Small intestine (tissue), 7 donors: ENCODE measurements around the gene SOSTDC1. TPM values are rescaled to one million over a fixed set of nuclear protein-coding genes. Genes with fewer than 3 reads are reported as not detected.
A peak's percentile ranks its signal among the peaks of the same experiment; 100 is the strongest.

Experiments
- DNase-seq, 2 donors: peaks; one replicate each; pipeline versions ENCODE4 v3.0.0 to v3.0.0-alpha.2; 2013
- FAIRE-seq: peaks from 2 replicates; lab custom pipeline; 2012; peaks lifted over from hg19 to GRCh38; lab: Jason Lieb, UNC
- H3K27ac ChIP-seq, 3 donors: one replicate each; pipeline ENCODE4 v1.5.1; 2013; ENCODE audit warnings: low read length in 2 of 3, mild to moderate bottlenecking in 2 of 3, control low read depth in 1 of 3, inconsistent platforms in 1 of 3, low read depth in 1 of 3, moderate library complexity in 1 of 3
- H3K27me3 ChIP-seq, 3 donors: one replicate each; pipeline ENCODE4 v1.6.1; 2013; ENCODE audit warnings: low read length in 3 of 3, inconsistent platforms in 1 of 3; ENCODE audit not compliant: control insufficient read depth in 3 of 3, insufficient read depth in 3 of 3
- H3K36me3 ChIP-seq, 3 donors: one replicate each; pipeline ENCODE4 v1.6.1; 2013; ENCODE audit warnings: low read length in 3 of 3, inconsistent platforms in 1 of 3, low read depth in 1 of 3, mild to moderate bottlenecking in 1 of 3, moderate library complexity in 1 of 3; ENCODE audit not compliant: control insufficient read depth in 3 of 3, insufficient read depth in 2 of 3
- H3K4me1 ChIP-seq, 3 donors: one replicate each; pipeline ENCODE4 v1.6.1; 2013; ENCODE audit warnings: low read length in 2 of 3, inconsistent platforms in 1 of 3, low read depth in 1 of 3, mild to moderate bottlenecking in 1 of 3, moderate library complexity in 1 of 3; ENCODE audit not compliant: control insufficient read depth in 3 of 3, insufficient read depth in 2 of 3
- H3K4me3 ChIP-seq, 3 donors: one replicate each; pipeline ENCODE4 v1.5.1; 2013; ENCODE audit warnings: low read length in 3 of 3, control low read depth in 1 of 3, inconsistent platforms in 1 of 3, low read depth in 1 of 3, mild to moderate bottlenecking in 1 of 3, moderate library complexity in 1 of 3
- H3K9me3 ChIP-seq, 2 donors: one replicate each; pipeline ENCODE4 v1.6.1; 2013; ENCODE audit warnings: low read depth in 1 of 2, low read length in 1 of 2; ENCODE audit not compliant: control insufficient read depth in 2 of 2, insufficient read depth in 1 of 2
- WGBS, 3 donors: extraction: QIAGEN DNeasy Blood & Tissue Kit; methylation state at CpG; one replicate each; pipeline ENCODE4 v1.1.7; 2013; 5-methylcytosine and 5-hydroxymethylcytosine counted together
- polyA plus RNA-seq, 4 donors: library from polyadenylated mRNA; stranded (reverse) in 3 of 4; unstranded in 1 of 4; fragments of 200-250 nt in 3 of 4; fragments of 120-200 nt in 1 of 4; gene quantifications; one replicate each; pipeline versions ENCODE4 v1.2.1 to v1.2.3, GENCODE V29; 2013
- donor health status: healthy with polysubstance abuse.
- donor health status: control.
- donor health status: control.
- donor health status: Bipolar disorder and iron deficiency.
- donor health status: healthy.

The SOSTDC1 gene
- polyA plus RNA-seq, 4 donors = 0.22 to 9.8 (median 0.73) TPM

DNA sequence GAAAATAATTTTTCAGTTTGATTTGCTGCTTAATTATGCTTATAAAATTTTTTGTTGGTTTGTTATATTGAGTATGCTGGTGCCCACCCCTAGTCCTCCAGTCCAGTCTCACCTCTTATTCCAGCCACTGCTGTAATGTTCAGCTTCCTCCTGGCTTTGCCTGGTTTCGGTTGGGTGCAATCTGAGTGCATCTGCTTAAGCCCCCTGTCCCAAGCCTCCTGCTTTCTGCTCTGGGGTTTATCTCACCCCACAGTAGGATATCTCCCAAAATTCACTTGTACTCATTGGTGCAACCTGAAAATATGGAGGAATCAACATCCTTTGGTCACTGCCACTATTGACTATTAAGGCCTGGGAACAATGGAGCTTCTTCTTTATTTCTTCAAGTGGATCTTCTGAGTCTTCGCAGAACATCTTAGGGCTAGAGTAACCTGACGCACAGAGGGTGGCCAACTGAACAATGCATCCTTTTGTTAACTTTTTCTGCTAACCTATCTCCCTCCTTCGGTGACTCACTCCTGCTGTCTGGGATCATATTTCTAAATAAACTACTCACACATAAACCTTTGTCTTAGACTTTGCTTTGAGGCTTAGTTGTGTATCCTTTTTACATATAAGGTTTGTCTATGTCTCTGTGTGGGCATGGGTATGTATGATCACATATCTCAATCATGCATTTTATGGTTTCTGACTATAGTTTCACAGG, 19.1 kb upstream of the SOSTDC1 start:
- DNase-seq (peak in 1 of 2 donors; percentile 60), FAIRE-seq (no peak)
- Histone ChIP-seq H3K4me3 (no peak overlapping the region), H3K36me3 (no peaks in the 10 kb centered on the region), H3K9me3 (no peaks in the 10 kb centered on the region), H3K4me1 (no peaks in the 10 kb centered on the region), H3K27me3 (no peaks in the 10 kb centered on the region), H3K27ac (no peak overlapping the region)
- WGBS, 3 donors = 40 to 60% (median 52%) methylated on average over 4 of the region's 4 CpGs

DNA sequence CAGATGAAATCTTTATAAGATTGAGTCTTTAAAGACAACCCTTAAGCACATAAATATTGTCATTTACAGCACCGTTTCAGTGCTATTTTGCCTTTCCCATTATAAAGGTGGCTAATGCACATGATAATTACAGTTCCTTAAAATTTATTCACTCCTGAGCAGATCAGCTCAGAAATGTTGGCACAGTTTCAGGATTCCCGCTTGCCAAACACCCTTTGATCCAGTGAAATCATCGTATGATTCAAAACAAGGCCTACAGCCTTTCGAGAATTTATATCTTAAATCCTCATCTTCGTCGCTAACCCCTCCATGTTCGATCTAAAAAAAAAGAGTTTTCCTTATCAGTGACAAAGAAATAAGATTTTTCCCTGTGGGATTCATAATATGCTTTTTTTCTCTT, 14.1 kb upstream of the SOSTDC1 start:
- FAIRE-seq = no peak
- peak in 1 of 2 donors; percentile 40 for DNase-seq

DNA sequence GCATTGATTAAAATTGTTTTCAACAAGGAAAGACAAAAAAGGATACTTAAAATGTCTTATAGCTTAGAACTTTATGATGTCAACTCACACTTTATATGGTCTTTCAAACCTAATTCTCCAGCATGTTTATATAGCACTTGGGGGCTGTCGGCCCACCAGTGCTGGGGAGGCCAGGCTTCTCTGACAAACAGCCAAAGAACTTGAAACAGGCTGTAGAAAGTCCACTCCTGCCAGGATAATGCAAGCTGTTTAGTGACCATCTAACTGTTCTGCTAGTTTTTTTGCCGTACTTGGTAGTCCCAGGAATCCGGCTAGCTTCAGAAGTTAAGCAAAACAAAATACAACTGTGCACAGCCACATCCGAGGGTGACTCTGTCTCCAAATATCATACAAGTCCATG, 13.6 kb upstream of the SOSTDC1 start:
- Histone ChIP-seq H3K36me3 (no peaks in the 10 kb centered on the region), H3K9me3 (no peaks in the 10 kb centered on the region), H3K27ac (no peak overlapping the region), H3K27me3 (no peaks in the 10 kb centered on the region), H3K4me1 (no peaks in the 10 kb centered on the region), H3K4me3 (no peak overlapping the region)
- FAIRE-seq (no peak), DNase-seq (no peak)
- WGBS, 3 donors = 46 to 65% (median 59%) methylated on average over 4 of the region's 4 CpGs

More for the DNA sequence above, 14.1 kb upstream of the SOSTDC1 start:
- no peaks in the 10 kb centered on the region for H3K9me3 ChIP-seq
- no peaks in the 10 kb centered on the region for H3K4me1 ChIP-seq
- H3K4me3 ChIP-seq = no peak overlapping the region
- no peaks in the 10 kb centered on the region for H3K27me3 ChIP-seq
- H3K27ac ChIP-seq = no peak overlapping the region
- H3K36me3 ChIP-seq = no peaks in the 10 kb centered on the region
- 24 to 51% (median 36%) methylated on average over 7 of the region's 7 CpGs for WGBS, 3 donors

DNA sequence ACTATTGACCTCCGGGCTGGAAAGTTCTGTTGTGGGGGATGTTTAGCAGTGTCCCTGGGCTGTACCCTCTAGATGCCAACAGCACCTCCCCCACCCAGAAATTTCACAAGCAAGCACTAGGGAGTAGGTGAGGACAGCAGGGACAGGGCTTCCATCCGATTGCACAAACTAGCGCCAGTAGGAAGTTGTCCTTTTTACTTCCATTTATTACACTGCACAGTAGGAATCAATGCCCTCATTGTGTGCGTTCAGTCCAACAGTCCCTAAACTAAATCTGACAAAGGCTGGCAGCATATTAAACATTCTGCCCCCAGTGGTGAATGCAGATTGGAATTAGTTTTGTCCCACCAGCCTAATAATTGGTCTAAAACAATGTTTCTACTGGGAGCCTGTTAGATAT, 6.4 kb upstream of the SOSTDC1 start:
- peaks cover 0 to 1% (median 0%) of the 10 kb centered on the region in 3 donors for H3K27me3 ChIP-seq
- no peak for FAIRE-seq
- no peaks in the 10 kb centered on the region for H3K9me3 ChIP-seq
- H3K27ac ChIP-seq = no peak overlapping the region
- H3K36me3 ChIP-seq = no peaks in the 10 kb centered on the region
- DNase-seq = no peak
- no peak overlapping the region for H3K4me3 ChIP-seq
- no peaks in the 10 kb centered on the region for H3K4me1 ChIP-seq
- 44 to 71% (median 50%) methylated on average over 4 of the region's 4 CpGs for WGBS, 3 donors

DNA sequence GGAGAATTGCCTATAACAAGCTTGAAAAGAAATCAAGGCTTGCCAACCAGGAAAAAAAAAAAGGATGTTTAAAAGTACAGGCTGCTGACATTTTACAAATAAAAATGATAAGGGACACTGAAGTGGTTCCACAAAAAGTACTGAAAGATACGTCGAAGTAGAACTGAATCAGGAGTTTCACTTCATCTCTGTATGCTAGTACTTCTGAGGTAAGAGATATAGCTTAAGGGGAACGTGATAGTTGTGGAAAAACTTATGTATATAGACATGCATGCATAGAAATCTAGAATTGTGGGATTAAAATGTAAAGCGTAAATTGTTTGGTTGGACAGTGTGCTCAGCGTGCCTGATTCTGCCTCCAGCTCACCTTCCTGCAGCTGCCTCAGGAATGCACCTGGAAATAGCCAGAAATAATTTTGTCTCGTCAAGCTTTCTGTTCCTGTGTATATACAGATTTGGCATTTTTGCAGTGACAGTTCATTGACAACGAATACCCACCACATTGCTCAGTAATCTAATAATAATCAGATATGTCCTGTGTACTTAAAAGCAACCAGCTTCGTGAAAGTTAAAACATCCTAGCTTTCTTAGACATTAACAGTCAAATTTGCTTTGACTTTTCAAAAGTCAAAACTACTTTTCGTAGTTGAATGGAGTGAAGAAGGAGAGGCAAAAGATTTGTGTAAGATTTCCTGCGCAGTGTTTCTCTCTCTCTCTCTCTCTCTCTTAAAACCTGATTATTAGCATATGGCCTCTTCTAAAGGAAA, 1.4 kb downstream of the SOSTDC1 start:
- DNase-seq = peak in 1 of 2 donors; percentile 37
- H3K36me3 ChIP-seq = no peaks in the 10 kb centered on the region
- H3K9me3 ChIP-seq = no peaks in the 10 kb centered on the region
- no peaks in the 10 kb centered on the region for H3K27me3 ChIP-seq
- no peak overlapping the region for H3K27ac ChIP-seq
- 45 to 61% (median 48%) methylated on average over 10 of the region's 10 CpGs for WGBS, 3 donors
- H3K4me3 ChIP-seq = peak overlapping the region in 1 of 3 donors; percentile 31
- H3K4me1 ChIP-seq = no peaks in the 10 kb centered on the region
- no peak for FAIRE-seq

DNA sequence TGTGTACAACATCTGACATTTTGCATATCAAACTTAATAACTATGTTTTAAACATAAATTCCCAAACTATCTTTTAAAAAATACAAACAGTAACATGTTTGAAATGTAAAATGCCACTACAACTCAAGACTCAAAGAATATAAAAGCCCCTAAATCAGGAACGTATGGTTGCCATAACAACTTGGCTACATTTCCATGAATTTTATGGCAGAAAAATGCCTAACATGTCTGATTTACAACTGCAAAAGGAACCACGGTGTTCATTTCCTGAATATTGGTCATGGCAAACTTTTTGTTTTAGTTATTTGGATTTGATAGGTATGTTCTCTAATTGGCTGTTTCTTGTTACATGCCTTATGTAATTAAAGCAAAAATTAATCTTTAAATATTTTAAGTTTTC, 2.0 kb downstream of the SOSTDC1 start:
- FAIRE-seq (no peak), DNase-seq (peak in 1 of 2 donors; percentile 9)
- Histone ChIP-seq H3K4me1 (no peaks in the 10 kb centered on the region), H3K27ac (no peak overlapping the region), H3K36me3 (no peaks in the 10 kb centered on the region), H3K27me3 (no peaks in the 10 kb centered on the region), H3K9me3 (no peaks in the 10 kb centered on the region), H3K4me3 (peak overlapping the region in 1 of 3 donors; percentile 31)
- WGBS, 3 donors = 29 to 56% (median 45%) methylated on average over 2 of the region's 2 CpGs

DNA sequence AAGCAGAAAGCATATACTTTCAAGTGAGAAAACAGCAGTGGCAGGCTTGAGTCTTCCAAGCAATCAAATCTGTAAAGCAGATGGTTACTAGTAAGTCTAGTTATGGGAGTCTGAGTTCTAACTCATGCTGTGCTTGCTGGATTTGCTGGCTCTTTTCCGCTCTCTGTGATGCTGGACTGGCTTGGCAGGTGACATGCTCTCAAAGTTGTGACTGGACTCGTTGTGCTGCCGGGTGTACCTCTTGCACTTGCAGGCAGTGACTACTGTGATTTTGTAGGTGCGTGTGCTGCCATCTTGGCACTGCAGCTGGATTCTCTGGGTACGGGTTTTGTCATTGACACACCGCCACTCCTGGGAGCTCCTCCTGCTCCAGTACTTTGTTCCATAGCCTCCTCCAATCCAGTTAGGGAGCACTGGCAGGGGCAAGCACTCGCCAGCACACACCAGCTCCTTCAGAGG, 3.1 kb downstream of the SOSTDC1 start:
- FAIRE-seq = no peak

DNA sequence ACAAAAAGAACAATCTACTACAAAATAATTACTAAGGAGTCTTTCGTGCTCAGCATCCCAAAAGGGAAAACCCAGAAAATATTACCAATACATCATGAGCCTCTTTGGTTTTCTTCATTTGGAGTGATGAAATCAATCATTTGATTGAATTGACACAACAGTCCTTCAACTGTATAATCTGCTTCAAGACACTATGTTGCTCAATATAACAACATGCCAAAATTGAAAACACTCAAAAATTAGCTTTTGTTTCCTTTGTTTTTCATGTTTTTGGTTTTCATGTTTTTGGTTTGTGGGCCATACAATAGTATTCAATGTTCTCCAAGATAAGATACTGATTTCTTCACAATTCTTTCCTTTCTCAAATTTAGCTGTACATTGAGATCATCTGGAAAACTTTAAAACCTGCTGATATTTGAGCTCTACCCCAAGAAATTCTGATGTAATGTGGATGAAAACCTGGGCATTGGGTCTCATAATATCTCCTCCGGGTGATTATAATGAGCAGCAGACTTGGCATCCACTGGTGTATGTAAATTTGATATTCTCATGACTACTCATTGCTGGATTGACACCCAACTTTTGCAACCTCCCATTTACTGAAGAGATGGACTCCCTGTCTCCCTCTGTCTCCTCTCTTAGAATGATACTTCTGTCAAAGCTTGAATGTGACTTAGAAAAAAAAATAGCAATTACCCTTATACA, 4.6 kb downstream of the SOSTDC1 start:
- 84 to 93% (median 90%) methylated on average over 2 of the region's 2 CpGs for WGBS, 3 donors
- DNase-seq = no peak
- no peak for FAIRE-seq
- Histone ChIP-seq H3K9me3 (no peaks in the 10 kb centered on the region), H3K36me3 (no peaks in the 10 kb centered on the region), H3K4me1 (no peaks in the 10 kb centered on the region), H3K27ac (no peak overlapping the region), H3K27me3 (no peaks in the 10 kb centered on the region), H3K4me3 (no peak overlapping the region)

More for the DNA sequence above, 3.1 kb downstream of the SOSTDC1 start:
- H3K27ac ChIP-seq = no peak overlapping the region
- no peaks in the 10 kb centered on the region for H3K36me3 ChIP-seq
- H3K27me3 ChIP-seq = no peaks in the 10 kb centered on the region
- 91 to 92% (median 92%) methylated on average over 7 of the region's 7 CpGs for WGBS, 3 donors
- no peaks in the 10 kb centered on the region for H3K9me3 ChIP-seq
- no peaks in the 10 kb centered on the region for H3K4me1 ChIP-seq
- H3K4me3 ChIP-seq = no peak overlapping the region
- DNase-seq = no peak
